Activated CD4-positive, alpha-beta T cell treated with anti-CD3 and anti-CD28 coated beads for 48 hours (primary cell): ENCODE measurements around the gene SLC22A15.
A peak's percentile ranks its signal among the peaks of the same experiment; 100 is the strongest.
"Not testable (repeated sequence)": the region's sequence is repeated elsewhere in the genome, so short reads cannot be mapped to it uniquely, and the experiment has no call there.

Source experiments
- DNase-seq: peaks from one replicate; pipeline ENCODE4 v3.0.0-alpha.2; 2020

SLC22A15 gene

DNA sequence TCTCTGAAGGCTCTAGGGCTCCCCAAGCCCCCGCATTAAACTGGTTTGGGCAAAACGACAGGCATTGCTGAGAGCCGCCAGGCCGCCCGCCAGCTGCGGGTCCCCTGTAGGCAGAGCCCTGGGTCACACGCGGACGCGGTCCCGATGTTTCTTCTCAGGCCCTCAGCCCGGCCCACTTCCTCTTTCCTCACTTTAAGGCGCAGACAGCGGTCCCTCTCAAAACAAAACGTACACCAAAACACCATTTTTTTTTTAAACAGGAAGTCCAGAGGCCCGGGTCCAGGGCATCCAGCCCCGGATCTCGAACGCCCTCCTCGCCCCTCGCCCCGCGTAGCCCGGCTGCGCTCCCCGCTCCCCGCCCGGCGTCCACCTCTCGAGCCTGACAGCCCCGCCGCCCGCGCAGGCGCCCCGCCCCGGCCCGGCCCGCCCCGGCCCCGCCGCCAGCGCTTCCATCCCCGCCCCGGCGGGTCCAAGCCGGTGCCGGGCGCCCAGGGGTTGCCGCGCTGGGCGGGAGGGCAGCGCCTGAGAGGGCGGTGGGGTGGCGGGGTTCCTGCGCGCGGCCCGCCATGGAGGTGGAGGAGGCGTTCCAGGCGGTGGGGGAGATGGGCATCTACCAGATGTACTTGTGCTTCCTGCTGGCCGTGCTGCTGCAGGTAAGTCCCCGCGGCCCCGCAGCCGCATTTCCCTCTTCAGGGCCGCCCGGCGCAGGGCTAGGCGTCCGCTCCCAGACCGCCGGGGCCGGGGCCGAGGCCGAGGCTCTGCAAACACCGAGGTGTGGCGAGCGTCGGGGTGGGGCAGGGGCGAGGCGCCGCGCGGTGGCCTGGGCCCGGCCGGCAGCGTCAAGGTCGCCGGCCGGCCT is at the start of gene SLC22A15:
SLC22A15 (plus strand) TSS at position 452 of the 859 bp plus-strand sequence; CDS start at position 567, 115 bp downstream.
- peak; percentile 41 for DNase-seq

DNA sequence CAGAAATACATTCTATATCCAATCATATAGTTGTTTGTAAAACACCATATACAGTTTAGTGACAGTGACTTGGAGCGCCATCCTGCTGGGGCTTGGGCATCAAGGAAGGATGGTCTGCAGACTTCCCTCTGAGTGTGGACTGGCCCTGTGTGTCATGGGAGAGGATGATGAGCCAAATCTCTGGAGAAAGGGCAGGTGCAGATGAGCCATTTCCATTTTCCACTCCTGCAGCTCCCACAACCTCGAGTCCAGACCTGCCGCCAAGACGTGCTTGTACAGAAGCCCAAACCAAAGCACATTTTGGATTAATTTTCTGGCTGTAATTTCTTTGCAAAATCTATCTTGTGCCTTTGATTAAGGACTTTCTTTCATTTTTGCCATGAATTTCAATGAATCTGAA is 48.3 kb upstream of the SLC22A15 start:
- DNase-seq: no peak

DNA sequence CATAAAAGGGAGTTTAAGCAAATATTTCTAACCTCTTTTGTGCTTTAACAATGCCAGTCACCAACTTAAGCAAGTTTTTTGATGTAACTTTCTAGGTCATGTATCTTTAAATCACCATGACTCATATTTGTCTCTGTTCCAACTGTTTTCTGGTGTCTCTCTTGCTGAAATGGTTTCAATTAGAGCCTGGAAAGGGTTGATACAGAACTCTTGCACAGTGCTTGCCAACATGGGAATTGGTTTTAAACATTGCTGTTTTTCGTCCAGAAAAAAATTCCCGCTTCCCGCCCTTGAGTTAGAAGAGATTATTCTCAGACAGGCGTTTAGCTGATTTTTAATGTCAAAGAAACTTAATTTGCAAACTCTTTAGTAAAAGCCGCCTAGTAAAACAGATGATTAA is 46.4 kb upstream of the SLC22A15 start:
- DNase-seq: no peak

DNA sequence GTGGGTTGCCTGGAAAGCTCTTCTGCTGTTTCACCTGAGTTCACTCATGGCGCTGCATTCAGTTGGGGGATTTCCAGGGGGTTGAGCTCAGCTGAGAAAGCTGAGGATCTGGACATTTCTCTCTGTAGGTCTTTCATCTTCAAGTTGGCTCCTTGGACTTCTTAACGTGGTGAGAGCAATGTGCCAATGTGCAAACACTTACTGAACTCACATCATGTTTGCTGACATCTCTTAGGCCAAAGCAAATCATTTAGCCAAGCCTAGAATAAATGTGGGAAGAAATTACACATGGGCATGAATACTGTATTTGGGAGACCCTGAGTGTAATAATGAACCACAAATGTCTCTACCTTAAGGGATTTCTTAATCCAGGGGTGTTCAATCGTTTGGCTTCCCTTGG is 42.7 kb upstream of the SLC22A15 start:
- DNase-seq: no peak

DNA sequence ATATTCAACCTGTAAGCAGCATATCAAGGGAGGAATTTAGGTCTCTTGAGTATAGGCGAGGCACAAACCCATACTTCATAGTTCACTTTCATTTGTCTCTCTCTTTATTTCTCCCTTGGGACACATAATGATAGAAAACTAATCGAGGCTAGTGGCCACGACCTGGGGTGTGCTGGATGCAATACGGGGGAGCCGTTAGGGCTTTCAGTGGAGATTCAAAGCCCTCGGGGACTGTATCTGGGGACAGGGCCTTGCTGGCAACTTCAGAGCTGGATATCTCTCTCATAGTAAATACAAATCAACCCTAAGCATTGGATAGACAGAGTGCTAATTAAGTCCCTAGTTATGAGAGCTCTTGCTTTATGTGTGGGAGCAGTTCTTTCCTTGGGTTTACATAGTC is 36.9 kb upstream of the SLC22A15 start:
- no peak for DNase-seq

DNA sequence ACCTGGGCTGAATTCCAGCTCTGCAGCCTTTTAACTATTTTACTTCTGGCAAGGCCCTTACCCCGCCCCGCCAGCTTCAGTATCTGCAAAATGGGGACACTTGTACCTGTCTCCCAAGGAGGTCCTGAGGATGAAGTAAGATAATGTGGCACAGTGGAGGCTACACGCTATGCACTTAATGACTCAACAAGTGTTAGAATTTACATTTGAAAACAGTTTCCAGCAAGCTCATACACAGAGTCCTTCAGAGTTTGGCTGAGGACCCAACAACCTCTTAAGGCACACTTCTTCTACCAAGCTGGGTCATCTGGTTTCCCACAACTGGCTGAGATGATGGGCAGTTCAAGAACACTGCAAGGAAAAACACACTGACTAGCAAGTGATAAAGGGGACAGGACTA is 30.2 kb upstream of the SLC22A15 start:
- no peak for DNase-seq

DNA sequence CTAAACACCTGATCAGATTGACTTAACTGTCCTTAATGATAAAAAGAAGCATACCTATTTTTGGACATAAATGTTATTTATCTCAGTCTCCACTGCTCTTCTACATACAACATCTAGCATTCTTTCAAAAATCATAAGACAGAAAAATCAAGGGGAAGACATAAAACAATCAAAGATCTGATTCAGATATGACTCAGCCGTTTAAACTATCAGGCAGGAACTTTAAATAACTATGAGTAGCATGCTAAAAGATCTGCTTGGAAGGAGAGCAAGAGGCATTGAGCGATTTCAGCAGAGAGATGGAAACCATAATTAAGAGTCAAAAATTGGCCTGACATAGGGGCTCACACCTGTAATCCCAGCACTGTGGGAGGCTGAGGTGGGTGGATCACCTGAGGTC is 27.2 kb upstream of the SLC22A15 start:
- no peak for DNase-seq

DNA sequence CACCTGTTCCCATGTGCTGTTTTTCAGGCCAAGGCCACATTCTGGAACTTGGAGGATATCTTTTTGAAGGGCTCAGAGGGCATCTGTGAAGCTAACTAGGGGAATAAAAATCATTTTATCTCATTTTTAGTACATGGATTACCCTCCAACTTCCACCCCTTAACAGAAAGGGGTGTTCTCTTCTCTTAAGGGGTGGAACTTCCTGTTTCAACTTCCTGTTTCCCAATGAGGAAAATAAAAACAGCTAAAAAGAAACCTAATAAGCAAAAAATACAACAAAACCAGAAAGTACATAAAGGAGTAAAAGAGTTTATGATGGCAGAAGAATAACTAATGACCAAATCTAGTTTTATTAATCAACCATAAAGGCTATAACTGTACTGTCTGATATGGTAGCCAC is 24.8 kb upstream of the SLC22A15 start:
- DNase-seq: no peak

DNA sequence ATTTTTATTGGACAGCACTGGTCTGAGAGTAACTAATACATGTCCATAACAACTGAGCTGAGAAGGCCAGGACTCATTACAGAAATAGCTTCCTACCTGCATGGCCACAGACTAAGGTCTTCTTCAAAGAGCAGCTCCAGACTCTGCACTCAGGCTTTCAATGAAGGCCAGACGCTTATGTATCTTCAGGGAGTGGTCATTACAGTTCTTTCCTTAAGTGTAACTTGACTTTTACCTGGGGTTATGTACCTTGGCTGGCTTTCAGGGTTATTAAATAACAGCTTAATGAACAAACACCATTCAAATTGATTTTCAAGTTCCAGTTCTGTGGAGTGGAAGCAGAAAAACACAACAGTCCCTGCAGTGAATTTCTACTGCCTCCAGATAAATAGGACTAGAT is 23.8 kb upstream of the SLC22A15 start:
- DNase-seq: no peak

DNA sequence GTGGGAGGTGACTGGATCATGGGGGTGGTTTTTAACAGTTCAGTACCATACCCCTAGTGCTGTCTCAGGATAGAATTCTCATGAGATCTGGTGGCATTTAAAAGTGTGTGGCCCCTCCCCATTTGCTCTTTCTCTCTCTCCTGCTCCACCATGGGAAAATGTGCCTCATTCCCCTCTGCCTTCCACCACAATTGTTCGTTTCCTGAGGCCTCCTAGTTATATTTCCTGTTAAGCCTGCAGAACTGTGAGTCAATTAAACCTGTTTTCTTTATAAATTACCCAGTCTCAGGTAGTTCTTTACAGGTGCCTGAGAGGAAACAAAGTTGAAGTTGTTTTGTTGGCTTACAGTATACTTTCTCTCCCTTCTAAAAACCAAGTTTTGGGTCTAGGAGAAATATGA is 23.1 kb upstream of the SLC22A15 start:
- DNase-seq: no peak

DNA sequence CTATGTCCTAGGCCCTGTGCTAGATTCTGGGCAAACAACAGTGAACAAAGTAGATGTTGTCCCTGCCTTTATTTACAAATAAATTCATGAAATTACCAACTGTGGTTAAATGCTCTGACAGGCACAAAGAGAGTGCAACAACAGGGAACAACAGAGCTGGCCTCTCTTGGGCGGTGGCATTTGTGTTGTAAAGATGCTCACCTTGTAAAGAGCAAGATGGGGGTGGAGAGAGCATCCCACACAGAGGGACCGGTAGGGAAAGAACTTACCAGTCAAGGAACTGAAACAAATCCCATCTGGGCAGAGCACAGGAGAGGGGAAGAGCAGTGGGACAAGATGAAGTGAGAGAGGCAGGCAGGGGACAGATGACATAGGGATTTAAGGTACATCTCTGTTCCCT is 21.6 kb upstream of the SLC22A15 start:
- DNase-seq: no peak

DNA sequence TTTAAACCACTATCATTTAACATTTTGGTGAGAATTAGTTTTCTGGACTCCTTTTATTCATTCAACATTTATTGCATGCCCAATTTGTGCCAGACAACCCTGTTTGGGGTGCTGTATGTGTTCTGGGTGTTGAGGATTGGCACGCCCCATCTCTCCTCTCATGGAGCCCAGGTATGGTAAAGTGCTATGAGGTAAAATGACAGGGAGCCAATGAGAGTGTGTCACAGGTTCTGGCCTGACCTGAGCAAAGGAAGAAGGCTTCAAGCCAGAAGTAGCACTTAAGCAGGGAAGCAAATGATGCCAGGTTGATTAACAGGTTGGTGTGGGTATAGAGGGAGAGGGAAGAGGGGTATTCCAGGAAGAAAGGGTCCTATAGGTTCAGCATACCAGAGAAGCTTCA is 21.1 kb upstream of the SLC22A15 start:
- no peak for DNase-seq

DNA sequence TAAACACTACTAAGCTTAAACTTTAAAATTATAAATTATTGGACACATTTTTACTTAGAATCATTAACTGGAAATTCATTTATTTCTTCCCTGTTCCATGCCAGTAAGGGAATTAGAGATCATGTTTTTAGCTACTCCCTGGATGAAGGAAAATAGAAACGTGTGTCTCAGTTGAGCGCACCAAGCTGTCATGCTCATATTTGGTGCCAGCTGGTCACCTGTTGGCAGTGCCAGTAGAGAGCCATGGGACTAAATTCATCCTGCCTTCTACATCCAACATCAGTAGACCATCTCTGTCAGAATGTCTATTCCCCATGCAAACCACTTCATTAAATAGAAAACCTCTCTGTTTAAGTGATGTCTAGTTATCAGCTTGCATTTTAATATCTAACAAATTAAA is 17.4 kb upstream of the SLC22A15 start:
- DNase-seq: no peak

DNA sequence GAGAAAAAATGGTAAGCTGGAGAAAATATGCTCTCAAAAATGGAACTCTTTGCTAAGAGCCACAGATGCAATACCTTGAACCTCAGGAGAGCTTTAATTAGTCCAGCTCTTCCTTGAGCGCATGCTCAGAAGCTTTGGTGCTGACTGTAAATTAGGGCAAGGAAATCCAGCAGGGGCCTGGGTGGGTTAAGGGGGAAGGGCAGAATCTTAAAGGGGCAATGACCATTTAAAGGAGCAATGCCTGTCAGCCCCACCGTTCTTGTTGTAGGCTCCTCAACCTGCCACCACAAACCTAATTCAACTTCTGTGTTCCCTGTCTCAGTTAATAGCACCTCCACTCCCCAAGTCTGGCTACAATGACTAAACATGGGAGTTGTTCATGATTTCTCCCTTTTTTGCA is 6.8 kb upstream of the SLC22A15 start:
- no peak for DNase-seq

DNA sequence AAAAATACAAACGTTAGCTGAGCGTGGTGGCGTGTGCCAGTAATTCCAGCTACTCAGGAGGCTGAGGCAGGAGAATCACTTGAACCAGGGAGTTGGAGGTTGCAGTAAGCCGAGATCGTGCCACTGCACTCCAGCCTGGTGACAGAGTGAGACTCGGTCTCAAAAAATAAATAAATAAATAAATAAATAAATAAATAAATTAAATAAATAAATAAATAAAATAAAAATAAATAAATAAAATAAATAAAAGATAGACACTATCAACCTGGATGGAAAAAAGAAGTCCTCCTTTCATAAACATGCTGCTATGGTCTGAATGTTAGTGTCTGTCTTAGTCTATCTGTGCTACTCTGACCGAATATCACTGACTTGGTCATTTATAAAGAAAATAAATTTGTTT is 4.5 kb upstream of the SLC22A15 start:
- DNase-seq: not testable (repeated sequence)

DNA sequence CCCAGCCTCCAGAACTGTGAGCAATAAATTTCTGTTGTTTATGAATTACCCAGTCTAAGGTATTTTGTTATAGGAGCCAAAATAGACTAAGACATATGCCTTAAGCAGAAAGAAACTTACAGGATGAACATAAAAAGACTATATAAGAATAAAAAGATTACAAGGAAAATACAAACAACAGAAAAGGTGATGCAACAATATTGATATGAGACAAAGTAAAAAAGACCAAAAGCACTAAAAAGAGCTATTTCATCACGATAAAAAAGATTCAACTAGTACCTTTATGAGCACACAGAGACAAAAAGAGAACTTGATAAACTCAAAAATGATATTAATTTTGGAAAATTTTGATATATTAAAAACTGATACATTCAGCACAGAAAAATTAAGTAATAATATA is 3.2 kb upstream of the SLC22A15 start:
- no peak for DNase-seq

DNA sequence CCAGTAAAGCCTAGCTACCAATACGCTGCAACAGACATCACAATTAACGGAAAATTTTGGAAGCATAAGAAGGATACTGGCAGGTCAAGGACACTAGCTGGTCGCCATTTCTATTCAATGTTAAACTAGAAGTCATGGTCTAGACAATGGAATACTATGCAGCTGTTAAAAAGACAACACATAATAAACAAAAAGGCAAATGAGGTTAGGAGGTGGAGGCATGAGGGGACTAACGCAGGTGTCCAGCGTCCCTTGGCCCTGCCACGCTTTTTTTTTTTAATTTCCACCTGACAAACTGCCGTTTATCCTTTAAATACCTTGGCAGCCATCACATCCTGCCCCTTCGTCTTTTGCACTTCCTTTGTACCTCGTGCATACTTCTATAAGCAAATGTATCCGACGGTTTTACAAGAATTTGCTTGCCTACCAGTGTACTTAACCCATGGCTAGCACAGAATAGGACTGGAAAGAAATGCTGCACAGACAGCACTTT is 698 bp upstream of the SLC22A15 start:
- no peak for DNase-seq

DNA sequence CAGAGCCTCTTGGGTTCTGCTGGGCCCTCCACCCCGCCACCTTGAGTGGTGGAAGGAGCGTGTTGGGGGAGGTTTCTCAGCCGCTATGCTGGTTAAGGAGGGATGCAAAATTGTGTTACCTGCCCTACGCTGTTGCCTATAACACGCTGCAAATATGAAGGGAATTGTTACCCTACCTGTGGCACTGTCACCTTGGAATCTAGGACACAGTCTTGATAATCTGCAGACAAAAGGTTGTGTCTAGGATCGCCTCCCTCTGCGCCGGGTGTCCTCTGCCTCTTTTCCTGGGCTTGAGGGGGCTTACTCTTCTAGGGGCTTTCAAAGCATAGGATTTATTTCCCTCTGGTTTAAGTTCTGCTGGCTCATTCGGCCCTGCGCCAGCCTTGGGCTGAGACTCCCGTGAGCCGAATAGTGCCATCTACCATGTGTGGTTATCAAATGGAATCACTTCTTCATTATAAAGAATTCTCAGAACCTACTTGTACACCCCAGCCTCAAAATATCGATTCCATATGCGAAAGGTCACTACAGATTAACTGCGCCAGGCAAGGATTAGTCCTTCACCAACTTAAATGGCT is 697 bp downstream of the SLC22A15 start:
- DNase-seq: no peak

DNA sequence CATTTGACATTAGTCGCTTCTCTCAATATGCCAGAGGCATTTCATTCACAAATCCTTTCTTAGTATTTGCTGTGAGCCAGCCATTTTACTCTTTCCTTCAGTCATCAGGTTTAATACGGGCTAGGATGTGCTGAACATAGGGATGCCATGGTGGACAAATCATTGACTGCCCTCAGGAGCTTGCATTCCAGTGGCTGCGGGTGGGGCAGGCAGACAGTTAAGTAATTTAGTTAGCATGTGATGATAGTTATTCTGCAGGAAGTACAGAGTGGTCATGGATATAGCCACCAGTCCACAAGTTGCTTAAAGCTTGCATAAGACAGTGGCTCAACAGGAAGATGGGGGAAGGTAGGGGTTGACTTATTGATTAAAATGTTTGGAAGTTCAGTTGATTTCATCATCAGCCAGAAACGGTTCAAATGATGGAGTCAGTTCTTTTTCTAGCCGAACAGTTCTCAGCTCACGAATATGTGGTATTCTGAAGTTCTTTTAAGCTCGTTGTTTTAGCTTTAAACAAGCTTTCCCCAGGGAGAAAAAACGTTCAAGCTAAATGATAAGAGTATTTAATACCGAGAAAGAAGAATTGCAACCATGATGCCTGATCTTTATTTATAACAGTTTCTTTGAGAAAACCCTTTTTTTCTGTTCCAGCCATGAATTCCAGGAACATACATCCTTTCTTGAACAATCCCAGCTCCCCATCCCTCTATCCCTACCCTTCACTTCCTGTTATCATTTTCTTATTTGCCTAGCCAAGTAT is 1.4 kb downstream of the SLC22A15 start:
- DNase-seq: no peak

DNA sequence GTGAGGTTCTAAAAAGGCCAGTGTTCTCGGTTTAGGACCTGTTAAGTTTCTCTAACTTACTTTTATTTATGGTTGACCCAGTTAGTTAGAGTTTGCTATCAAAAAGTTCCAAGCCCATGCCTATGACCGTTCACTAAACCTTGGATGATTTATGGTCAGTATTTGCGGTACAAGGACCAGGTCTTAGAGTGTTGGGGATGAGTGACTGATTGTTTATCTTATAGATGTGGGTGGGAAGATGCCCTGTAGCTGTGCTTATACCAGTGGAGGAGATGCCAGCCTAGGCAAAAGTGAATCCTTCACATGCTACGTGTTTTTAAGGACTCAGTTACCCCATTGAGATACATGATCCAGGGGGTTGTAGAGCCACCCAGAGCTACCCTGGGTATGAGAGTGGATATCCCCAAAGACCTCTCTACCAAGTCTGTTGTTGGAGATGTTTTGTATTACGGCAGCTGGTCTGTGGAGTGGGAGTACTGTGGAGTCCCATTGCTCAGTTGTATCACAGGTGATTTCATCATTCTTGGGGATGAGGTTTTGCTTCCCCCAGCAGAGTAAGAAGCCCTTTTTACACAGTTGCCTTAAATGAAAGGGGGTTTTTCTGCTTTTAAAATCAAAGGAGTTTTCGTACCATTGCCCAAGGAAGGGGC is 2.1 kb downstream of the SLC22A15 start:
- DNase-seq: no peak

DNA sequence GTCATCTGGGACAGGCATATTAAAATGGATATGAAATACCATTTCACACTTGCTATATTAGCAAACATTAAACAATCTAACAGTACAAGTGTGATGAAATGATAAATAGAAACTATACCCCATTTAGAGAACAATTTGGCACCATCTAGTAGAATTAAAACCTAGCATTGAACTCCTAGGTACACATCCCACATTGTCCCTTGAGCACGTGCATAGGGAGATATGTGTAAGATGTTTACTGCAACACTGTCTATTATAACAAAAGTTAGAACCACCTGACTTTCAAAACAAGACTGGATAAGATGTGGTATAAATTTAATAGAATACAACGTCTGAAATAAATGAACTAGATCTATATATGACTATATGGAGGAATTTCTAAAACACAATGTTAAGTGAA is 3.8 kb downstream of the SLC22A15 start:
- no peak for DNase-seq

DNA sequence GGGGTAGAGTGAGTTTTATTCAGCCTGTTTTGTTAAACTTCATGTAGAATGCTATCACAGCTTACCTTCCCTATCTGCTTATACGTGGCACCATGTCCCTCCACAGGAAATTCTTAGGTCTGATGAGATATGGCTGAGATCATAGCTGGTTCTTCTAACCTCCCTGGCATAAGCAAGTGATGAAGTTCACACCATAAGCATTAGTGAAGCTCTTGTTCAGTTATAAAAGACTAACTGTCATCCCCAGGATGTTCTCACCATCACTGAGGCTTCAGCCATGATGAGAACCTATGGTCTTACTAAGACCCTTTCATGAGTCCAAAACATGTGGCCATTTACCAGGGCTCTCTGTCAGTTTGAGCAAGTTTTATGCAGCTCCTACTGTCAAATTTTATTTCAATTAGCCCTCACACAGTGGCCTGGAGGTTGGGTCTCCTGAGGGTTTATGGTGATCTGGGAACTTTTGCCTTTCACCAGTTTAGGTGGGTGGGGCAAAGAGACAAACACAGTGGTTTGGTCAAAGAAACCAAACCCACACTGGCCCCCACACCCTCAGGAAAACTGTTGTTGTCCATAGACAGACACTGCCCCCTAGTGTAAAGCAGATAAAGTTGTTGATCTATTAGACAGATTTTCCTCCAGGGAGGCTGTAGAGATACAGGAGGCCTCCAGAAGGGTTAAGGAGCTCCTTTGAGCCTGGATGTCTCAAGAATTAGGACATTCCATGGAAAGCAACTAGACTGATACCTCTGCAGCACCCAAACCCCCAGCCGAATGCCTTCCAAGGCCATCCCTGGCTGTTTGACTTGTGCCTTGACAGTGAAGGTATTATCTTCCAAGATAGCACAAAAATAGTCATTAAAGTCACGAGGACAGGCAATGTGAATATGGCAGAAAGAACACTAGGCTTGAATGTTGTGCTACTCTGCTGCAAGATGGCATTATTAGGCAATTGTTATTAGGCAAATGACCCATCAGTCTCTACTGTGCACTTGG is 5.0 kb downstream of the SLC22A15 start:
- DNase-seq: no peak
